ENCODE measurements around the gene AUP1.
"Not testable (repeated sequence)": the region's sequence is repeated elsewhere in the genome, so short reads cannot be mapped to it uniquely, and the experiment has no call there.

The AUP1 gene

DNA sequence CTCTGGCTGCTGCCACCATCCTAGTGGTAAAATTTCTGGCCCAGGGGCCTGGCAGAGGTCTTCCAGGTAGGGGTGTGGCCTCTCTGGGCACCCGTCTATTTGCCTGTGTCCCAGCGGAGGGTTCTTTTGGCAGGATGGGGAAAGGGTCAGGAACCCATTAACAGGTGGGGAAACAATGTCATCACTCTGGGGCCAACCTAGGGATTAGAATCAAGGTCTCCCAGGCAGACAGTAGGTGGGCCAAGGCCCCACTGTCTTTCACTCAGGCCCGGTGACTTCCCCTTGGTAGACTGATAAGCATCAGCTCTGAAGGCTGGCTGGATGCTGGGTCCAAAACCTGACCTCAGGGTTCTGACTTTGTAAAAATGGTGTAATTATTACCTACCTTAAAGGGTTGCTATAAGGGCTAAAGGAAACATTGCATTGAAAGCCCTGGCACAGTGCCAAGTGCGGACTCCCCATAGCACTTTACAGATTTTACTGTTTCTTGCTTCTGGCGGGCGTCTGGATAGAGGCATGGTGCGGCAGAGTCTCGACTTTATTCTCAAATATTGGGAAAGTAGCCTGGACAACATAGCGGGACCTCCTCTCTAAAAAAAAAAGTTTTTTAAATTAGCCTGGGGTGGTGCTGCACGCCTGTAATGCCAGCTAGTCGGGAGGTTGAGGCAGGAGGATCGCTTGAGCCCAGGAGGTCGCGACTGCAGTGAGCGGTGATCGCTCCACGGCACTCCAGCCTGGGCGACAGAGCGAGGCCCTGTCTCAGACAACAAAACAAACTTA lies 32.3 kb downstream of the AUP1 start:
- peak; percentile 38 for DNase-seq

DNA sequence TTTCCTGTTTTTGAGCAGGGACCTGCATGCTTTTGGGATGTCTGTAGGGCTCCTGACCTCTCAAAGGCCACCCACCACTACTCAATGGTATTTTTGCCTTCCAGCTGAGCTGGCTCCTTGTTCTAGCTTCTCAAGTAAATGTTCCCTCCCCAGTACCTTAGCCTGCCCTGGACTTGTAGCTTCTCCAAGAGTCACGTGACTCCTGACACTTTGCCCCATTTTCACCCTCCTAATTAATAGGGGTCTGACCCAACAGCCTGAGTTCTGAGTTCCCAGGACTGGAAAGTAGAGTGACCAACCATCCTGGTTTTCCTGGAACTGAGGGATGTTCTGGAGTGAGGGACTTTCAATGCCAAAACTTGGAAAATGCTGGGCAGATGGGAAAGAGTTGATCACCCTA lies 34.1 kb downstream of the AUP1 start:
- DNase-seq: no peak

GRCh38 chr2:74493546-74493945 lies 36.0 kb downstream of the AUP1 start:
- DNase-seq: no peak

- no peak for DNase-seq
These were observed 37.6 kb downstream of the AUP1 start for GRCh38 chr2:74491648-74492544.

DNA sequence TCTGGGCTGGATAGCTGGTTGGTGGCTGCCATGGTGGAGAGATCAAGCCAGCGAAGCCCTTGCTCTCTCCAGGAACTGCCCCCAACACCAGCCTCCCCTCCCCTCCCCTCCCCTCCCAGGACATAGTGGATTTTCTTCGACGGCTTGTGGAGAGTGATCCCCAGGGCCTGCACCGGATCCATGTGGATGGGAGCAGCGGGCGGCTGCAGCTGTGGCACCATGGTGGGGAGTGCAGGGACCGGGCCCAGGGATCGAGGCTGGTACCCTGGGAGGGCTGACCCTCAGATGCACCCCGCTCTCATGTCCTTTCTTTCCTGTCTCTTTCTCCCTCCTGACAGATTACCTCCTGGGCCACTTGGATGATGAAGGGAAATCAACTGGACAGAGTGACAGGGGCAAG lies 39.6 kb downstream of the AUP1 start:
- no peak for DNase-seq

- DNase-seq: no peak
These were observed 40.6 kb downstream of the AUP1 start for GRCh38 chr2:74488643-74489481.

- no peak for DNase-seq
These were observed 43.4 kb downstream of the AUP1 start for GRCh38 chr2:74486141-74486540.

- not testable (repeated sequence) for DNase-seq
These were observed 45.8 kb downstream of the AUP1 start for GRCh38 chr2:74483675-74484164.

DNA sequence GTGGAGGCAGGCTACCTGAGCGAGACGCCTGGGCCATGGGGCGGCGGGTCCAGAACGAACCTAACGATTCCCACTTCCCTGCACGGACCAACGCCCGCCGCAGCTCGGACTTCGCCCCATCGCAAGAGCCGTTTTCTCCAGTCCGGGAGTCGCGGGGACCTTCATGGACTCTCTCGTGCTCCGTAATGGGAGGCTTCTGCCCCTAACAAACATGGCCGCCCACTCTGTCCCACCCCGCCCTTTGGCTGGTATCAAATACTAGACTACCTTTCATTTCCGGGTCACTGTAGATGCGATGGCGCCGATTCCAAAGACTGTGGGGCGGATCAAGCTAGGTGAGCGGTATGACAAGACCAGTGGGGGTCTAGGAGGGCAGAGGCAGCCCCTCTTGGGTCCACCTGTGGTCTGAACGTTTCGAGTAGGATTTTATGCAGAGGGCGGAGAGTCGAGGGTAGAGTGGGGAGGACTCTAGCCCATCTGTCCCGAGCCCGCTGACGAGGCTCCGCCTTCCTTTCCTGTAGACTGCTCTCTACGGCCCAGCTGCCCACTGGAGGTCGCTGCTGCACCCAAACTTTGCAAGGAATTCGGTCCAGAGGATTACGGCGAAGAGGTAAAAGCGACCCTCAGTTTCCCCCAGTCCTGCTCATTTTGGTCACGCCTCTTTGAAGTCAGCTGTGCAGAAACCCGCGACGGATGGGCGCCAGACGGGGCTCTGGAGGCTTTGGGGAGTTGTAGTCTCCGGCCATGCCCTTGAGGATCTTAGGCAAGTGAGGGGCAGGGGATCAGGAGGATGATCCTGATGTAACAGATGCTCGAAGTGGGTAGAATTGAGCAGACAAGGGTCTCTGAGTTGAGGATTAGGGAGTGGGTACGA lies 46.5 kb downstream of the AUP1 start, which contains the start of the genes CCDC142 and TTC31:
TSS of gene CCDC142 (minus strand) at position 198 of the 874 bp plus-strand sequence. CDS start at position 37, 161 bp downstream.
TSS of gene TTC31 (plus strand) at position 281 of the 874 bp plus-strand sequence. CDS start at position 296, 15 bp downstream.
- DNase-seq: peak; percentile 98

- peak; percentile 83 for DNase-seq
These were observed 47.3 kb downstream of the AUP1 start for GRCh38 chr2:74481961-74482800.

DNA sequence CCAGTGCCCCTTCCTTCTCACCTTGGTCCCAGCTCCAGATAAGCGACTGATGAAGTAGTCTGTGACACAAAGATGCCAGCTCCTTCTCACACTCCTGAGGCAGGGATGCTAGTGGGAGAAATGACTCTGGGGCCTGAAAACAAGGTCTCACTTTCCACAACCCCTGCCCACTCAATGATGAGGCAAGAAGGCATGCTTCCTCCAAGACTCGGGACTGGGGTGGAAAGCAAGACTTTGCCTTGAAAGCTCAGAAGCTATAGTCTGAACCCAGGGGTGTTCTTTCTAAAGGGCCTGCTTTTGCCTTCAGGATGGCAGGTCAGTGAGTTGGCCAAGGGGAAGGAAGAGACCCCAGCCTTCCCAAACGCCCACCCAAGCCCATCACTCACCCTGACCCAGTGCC lies 48.1 kb downstream of the AUP1 start:
- DNase-seq: no peak
